Activated effector memory CD4-positive, alpha-beta T cell treated with Interleukin-2 at 50 U/mL for 16 hours (primary cell): Measurements from ENCODE around the gene RRAS2.

Experiments
- DNase-seq: peaks from one replicate; pipeline ENCODE4 v3.0.0-alpha.2; 2020

RRAS2 gene

DNA sequence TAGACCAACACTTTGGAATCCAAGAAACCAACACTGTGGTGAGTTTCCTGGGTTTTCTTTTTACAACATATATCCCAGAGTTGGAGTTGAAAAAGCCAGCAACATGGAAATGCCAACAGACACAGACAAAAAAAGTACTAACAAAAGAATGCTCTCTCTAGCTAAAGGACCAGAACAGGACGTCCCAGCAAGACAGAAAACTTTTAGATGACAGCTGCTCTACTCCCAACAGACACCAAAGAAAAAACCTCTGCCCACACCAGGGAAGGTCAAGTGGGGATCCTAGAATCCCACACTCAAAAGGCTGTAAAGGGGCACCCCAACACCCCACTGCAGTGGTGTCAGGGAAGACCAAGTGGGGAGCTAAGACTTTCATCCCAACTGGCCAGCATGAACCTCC, 23.3 kb downstream of the RRAS2 start:
- no peak for DNase-seq

DNA sequence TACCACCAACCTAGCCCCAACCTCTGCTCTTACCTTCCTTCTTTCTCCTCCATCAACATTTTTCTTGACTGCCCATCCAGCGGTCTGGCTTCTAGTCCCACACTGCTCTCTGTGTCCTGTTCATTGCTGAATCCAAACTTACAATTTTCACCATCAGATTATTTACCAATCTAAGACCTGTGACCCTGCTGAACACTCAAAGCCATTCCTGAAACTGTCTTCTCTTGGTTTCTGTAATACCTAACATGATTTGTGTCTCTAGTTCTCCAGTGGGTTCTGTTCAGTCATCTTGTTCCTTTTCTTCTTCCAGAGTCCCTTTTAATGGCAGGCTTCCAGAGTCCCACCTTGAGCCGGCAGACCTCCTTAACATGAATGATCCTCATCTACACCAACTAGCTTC, 24.1 kb downstream of the RRAS2 start:
- no peak for DNase-seq

DNA sequence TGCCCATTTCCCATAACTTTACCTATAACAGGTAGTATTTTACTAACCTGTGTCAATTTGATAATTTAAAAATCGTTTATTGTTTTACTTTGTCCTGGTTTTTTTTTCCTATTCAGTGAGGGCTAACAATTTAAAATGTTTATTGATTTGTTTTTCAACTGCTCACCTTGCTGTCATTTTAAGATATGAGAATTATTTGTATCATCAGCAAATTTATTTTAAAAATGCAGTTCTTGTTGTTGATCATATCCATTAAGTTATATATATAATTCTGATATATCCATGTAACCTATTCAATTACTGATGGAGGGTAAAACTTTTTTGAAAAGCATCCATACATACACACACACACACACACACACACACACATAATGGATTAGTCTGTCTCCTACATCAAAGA, 24.8 kb downstream of the RRAS2 start:
- DNase-seq, result no peak

DNA sequence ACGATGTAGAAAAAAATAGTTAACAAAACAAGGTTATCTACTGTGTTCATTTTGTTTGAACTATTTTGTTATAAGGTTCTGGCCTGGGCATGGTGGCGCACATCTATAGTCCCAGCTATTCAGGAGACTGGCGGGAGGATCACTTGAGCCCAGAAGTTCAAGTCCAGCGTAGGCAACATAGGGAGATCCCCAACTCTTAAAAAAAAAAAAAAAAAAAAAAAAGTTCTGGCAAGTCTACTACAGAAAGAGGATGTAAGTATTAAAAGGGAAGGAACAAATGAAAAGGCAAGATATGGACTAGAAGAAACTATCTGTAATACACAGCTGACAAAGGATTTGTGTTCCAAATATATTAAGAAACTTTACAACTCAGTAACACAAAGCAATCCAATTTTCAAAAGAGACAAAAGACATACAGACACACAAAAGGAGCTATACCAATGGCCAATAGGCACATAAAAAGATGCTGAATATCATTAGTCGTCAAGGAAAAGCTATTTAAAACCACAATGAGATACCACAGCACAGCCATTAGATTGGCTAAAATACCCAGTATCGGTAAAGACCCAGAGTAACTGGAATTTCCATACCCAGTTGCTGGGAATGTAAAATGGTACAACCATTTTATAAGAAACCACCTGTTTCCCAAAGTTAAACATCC, 27.4 kb downstream of the RRAS2 start:
- DNase-seq, result no peak

DNA sequence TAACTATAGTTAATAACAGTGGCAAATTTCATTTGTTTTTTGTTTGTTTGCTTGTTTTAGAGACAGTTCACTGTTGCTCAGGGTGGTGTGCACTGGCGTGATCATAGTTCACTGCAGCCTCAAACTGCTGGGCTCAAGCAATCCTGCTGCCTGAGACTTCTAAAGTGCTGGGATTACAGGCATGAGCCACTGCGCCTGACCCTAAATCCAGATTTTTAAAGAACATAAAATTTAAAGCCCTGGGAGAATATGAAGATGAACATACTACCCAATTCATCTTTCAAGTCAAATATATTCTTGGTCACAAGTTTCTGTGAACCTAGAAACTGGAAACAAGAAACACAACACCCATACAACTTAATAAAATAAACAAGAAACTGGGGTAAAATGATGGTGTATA, 28.1 kb downstream of the RRAS2 start:
- no peak for DNase-seq

DNA sequence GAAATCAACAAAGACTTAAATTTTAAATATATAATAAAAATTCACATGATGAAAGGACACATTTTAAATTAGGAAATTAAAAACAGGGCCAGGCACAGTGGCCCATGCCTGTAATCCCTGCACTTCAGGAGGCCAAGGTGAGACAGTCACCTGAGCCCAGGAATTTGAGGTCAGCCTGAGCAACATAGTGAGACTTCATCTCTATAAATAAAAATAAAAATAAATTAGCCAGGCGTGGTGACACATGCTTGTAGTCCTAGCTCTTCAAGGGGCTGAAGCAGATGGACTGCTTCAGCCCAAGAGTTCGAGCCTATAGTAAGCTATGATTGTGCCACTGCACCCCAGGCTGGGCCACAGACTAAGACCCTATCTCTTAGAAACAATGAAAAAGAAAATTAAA, 29.3 kb downstream of the RRAS2 start:
- no peak for DNase-seq

DNA sequence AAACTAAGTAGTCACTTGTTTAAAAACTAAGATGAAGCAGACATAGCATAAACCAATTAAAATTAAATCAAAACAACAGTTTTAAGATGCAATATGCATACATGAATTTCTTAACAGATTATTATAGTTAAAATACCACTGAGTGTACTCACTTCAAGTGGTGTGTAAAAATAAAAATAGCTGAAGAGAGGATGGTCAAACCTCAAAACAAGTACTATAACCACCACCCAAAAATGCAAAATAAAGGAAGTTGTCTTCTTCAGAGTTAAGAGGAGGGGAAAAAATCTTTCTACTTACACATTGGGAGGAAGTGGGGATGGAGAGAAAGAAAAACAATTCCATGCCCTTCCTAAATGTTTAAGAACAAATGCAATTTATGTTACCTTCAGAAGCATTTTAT, 31.9 kb downstream of the RRAS2 start:
- no peak for DNase-seq

DNA sequence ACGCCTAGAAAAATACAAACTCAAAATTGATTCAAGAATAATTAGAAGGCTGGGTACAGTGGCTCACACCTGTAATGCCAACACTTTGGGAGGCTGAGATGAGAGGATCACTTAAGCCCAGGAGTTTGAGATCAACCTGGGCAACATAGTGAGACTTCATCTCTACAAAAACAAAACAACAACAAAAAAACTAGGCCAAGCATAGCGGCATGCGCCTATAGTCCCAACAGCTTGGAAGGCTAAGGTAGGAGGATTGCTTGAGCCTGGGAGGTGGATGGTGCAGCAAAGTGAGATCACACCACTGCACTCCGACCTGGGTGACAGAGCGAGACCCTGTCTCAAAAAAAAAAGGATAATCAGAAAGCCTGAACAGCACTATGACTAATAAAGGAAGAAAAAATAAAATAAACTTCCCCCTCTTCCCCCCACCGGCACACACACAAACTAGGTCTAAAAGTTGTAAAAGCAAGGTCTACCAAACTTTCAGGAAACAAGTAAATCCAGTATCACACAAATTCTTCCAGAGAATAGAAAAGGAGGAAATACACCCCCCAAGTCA, 35.8 kb downstream of the RRAS2 start:
- no peak for DNase-seq

DNA sequence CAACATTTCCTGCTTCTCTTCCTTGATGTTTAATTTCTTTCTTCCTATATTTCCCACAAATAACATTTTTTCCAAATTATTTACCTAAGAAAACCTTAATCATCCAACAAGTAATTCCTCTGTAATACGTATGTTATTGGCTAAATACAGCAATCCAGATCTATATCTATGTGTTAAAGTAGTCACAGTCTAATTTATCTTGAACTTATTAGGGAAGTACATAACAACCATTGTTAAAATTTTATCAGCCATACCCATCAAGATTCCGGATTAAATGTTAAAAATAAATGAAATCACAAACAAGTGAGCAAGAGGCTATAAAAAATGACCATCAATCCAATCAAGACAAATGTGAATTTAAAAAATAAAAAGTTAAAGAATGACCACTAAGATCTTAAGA, 36.5 kb downstream of the RRAS2 start:
- no peak for DNase-seq

DNA sequence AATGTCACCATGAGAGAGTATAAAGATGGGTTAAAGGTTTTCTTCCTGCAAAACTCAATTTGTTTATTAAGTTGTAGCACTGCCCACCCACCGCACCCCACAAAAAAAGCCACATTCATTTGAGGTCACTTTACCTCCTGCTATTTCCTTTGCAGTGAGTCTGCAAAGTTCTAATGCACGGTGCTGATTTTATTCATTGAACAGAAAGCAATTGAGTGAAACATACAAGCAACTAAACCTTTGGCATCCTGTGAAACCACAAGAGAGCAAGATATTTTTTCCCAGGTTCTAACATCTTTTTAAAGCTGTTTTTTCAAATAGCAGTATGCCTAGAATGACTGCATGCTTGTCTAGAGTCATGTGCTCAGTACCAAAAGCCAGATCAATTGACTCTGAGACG, 39.0 kb downstream of the RRAS2 start:
- peak; percentile 12 for DNase-seq

DNA sequence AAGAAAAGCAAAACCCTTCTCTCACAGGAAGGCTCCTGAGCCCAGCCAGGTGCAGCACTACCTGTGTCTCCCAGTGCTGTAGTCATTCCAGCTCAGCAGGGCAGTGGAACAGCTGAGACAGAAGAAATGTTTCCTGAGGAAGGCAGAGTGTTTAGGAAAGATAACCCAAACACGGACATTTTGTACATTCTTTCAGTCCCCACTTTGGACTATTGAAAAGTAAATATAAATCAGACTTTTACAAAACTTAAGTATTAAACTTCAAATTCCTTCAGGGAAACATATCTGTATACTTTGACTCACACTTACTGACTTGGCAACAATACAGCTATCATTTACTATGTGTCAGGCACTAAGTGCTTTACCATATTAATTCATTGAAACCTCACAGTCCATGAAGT, 40.4 kb downstream of the RRAS2 start:
- no peak for DNase-seq

DNA sequence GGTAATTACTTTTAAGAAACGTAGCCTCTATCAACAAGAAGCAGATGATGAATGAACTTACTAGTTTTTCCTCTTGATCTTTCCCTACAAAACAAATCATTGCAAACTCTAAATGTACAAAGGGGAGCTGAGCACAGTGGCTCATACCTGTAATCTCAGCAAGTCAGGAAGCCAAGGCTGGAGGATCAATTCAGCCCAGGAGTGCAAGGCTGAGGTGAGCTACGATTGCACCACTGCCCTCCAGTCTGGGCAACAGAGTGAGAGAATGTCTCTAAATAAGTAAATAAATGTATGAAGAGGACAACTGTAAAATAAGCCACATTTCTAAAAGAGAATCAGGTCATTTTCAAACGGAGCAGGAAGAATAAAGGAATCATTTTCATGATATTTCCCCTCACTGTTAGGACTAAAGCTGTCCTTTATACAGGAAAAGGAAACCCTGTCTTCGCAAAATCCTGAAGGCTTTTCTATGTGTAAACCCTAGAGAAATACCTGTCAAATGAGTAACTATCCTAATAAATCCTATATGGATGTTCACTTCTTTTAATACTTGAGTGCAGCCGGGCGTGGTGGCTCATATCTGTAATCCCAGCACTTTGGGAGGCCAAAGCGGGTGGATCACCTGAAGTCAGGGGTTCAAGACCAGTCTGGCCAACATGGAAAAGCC, 41.2 kb downstream of the RRAS2 start:
- no peak for DNase-seq

DNA sequence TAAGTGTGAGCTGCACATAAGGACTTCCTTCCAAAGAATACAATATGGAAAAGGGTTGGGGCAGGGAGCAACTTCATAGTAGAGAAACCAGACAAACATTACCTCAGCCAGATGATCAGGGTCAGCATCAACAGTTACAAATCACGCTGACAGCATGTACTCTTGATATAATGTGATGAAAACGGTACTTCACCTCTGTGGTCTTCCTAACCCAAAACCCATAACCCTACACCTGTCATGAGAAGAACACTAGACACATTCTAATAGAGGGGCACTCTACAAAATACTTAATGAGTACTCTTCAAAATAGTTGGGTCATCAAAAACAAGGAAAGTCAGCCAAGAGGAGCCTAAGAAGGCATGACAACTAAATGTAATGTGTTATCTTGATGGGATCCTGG, 43.9 kb downstream of the RRAS2 start:
- DNase-seq, result no peak

DNA sequence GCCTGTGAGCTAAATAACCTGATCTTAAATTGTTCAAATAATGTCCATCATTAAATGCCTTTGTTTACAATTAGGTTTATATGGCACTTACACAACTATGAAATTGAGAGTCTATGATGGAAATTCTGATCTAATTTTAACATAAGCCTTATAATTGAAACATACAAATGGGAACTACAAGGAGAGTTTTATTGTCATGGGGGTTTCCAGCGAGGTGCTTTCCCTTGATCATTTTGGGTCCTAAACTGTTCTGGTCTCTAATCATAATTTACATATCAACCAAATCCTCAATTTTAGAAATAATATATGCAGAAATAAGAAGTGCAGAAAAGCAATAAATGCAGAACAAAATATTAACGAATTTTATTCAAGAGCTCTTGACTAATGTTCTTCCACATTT, 44.9 kb downstream of the RRAS2 start:
- no peak for DNase-seq

DNA sequence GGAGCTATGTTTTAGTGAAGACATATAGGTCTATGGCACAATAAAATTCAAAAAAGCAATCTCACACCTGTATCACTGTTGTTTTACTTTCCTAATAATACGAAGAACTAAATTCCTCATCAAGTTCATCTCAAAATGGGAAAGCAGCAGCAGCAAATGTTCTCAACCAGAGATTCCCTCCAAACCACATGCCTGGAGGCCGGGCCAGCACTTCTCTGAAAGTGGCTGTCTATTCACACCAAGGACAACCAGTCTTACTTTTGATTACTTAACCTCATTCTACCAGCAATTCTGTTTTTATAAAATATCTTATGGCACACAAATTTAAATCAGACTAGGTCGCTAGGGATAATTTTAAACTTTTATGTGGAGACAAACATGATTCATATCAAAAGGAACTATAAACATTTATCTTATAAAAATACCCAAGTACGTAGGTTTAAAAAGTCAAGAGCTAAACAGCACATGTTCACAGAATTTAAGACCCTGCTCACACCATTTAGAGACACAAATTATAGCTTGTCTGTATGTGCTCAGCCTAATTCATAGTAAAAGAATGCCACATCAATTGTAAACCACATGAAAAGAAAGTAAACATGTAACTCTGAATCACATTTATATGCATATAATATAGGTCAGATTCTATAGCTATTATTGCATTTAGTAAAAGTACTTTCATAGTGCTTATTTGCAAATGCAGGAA, 46.1 kb downstream of the RRAS2 start:
- DNase-seq, result no peak

DNA sequence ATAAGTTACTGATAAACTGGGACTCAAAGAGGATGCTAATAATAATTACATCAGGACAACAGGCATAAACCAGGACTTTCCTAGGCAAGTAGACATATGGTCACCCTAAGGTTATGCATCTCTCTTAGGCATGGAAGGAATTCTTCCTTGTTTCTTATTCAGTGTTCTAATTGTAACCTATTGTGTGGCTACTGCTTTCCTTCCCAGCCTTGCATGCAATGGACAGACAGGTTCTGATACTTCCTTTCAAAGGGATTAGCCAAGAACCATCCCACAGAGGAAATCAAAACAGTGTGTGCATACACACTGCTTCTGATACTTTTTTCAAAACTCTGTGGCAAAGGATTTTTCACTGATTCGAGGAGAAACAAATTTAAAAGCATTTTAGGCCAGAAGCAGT, 48.3 kb downstream of the RRAS2 start:
- DNase-seq, result no peak

DNA sequence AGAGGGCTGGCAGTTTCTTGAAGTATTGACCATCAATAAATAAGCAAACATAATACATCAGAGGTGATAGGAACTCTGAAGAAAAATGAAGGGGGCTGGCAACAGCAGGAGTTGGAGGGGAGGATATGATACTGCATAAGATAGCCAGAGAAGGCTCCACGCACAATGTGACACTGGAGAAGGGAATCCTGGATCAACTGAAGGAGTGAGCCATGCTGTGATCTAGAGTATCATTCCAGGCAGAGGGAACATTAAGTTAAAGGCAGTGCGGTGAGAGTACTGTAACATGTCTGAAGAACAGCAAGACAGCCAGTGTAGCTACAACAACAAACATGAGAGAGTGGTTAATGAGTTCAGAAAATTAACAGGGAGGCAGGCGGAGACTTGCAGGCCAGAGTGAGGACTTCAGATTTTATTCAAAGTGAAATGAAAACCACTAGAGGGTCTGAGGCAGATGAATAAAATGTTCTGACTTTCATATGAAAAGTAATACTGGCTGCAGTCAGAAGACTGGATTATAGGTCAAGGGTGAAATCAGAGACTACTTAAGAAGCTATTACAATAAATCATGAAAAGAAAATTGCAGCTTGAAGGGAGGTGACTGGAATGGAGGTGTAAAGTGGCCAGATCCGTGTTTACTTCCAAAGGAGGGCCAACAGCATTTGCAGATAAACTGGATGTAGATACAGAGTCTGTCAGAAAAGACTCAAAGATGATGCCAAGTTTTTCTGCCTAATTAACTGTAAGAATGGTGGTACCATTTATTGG, 49.4 kb downstream of the RRAS2 start:
- DNase-seq, result no peak

DNA sequence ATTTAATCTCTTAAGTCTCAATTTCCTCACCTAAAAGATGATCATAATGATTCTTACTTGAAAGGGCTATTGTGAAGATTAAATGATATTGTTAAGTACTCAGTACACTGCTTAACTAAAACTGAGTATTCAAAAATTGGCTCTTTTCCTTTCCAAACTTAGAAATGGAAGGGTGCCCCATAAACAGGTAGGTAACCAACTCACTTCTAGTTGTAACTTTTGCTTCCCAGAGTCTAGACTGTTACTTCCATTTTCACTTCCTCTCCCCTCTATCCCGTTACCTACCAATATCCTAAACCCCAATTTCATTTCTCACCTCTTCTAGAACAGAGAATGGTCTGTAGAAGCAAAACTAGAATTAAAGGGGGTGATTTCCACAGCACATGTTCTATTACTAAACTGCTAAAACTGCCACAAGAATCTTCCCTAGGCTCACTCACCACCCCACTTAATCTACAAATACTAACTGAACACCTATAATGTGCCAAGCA, 50.0 kb downstream of the RRAS2 start:
- no peak for DNase-seq

DNA sequence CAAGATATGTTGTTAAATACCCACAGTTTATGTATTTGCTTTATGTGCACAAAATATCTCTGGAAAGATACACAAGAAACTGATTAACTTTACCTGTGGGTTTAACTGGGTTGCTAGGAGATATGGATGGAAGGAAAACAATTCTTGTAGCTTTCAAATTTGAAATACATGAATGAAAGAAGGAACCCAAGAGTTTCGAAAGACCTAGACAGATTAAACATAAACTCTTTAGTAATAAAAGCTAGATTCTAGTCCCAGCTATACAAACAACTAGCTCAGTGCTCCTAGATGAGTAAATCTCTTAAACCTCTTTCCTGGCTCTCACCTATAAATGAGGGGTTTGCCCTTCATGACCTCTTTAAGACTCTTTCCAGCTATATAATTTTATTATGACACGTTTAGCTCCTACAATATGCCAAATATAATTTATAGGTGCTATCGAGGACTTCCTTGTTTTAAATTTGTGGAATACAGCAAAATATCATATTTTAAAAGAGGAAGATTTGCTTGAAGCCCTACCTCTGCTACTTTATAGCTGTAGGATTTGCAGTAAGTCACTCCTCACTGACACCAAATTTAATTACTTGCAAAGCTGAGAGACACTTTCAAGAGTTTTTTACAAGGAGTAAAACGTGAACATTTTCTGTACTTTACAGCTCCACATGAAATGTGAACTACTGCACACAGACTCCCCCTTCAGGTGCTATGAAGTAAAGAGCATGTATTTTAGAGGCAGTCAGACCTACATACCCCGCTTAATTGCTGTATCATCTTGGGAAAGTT, 50.7 kb downstream of the RRAS2 start:
- no peak for DNase-seq

DNA sequence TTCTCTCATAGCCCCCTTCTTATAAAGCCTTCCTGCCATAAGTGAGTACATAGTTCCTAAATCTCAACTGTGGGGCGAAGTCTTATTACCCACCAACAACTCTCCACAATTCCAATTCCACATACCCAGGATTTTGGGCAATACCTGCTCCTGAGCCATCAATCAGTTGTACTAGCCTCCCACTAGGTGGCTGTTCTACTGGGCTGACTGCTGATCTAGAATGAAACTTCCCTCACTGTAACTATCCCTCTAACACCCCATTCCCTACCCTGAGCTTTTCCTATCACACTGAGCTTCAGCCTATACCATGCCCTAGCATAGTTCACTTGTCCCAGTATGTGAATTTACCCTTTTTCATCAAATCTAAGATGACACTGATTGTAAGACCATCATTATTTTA, 52.5 kb downstream of the RRAS2 start:
- no peak for DNase-seq

DNA sequence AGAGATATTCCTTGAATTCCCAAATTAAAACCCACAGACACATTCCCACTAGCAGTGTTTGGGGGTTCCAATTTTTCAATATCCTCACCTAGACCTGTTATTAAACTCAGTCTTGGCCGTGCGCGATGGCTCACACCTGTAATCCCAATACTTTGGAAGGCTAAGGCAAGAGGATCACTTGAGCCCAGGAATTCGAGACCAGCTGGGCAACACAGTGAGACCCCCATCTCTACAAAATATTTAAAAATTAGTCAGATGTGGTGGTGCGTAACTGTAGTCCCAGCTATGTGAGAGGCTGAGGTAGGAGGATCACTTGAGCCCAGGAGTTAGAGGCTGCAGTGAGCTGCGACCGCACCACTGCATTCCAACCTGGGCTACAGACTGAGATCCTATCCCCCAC, 53.3 kb downstream of the RRAS2 start:
- DNase-seq, result no peak

DNA sequence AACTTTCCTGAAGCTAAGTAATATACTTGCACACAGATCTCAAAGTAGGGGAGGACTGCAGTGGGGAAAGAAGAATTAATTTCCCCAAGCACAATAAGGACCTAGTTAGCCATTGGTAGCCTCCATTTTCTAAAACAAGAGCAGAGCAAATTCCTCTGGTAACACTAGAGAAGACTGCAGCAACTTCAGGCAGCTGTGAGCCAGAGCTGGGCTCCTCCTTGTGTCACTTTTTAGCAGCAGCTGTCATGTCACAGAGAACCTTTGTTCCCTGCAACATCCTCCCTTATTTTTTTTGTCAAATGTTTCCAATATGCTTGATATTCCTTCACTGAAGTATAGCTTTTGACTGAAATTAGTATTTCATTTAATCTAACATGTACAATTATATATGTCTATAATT, 54.4 kb downstream of the RRAS2 start:
- no peak for DNase-seq
